NCI-H82 treated with DMSO at 0.1 percent for 48 hours (cell line): Measurements from ENCODE around the gene MYRF.

Source experiments
- DNase-seq: peaks from one replicate; lab custom pipeline; 2025; ENCODE audit not compliant: unreplicated experiment; lab: John Stamatoyannopoulos, UW

Gene MYRF

DNA sequence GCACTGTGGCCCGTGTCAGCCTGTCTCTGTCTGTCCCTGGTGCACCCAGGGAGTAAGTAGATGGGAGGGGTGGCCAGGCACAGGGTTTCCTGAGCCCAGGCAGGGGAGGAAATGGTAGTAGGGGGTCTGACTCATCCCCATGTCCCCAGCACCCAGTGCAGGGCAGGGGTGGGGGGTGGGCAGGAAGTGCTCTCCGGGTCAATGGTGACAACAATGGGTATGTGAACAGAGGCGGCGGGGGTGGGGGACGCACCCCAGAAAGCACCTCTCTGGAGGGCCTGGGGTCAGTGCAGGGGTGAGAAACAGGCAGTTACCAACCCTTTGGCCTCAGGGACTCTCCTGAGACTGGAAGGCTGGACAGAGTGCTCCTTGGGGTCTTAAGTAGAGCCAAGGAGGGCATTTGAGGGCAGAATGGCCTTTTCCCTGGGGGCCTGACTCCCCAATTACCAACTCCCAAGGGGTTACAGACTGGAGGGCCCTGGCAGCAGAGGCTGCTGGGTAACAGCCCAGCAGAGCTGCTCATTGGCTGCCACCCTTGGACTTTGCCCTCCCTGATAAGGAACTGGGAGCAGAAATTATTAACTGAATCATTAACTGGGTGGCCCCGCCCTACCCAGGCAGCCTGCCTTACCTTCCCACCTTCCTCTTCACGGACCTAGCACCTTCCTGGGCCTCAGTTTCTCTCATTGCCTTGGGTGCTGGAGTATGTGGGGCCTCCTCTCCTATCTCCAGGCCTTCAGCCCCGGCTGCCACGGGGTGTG, 4.2 kb downstream of the MYRF start:
- DNase-seq, result no peak

DNA sequence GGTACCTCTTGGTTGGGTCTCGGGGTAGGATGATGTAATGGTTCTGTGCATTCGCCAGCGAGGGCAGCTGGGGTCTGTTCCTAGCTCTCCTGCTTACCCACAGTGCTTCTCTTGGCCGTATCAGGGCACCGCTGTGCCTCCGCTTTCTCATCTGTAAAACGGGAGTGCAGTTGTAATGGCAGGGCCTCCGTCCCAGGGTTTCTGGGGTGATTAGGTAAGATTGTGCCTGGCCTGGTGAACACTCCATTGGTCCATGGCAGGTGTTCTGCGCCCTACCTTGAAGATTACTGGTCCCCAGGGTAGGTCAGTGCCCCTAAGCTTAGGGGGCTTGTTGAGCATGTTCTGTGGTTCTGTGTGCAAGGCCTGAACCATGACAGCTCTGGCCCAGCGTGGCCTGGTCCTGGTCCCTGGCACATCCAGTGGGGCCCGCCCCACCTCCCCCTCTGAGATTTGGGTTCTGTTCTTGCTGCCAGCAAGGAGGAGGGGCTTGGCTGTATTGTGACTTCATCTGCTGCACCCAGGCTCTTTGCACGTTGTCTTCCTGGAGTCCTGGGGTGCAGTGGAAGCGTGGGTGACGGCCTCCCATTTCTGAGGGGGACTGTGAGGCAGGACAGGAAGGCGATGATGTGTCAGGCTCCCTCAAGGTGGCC, 4.9 kb downstream of the MYRF start:
- DNase-seq, result no peak

- DNase-seq, result no peak
These were observed 8.5 kb downstream of the MYRF start for GRCh38 chr11:61760946-61761345.

- DNase-seq, result no peak
These were observed 9.2 kb downstream of the MYRF start for GRCh38 chr11:61761440-61762222.

GRCh38 chr11:61762223-61762615, 9.8 kb downstream of the MYRF start:
- DNase-seq, result no peak

GRCh38 chr11:61762798-61763197, 10.4 kb downstream of the MYRF start:
- DNase-seq, result peak; percentile 17

DNA sequence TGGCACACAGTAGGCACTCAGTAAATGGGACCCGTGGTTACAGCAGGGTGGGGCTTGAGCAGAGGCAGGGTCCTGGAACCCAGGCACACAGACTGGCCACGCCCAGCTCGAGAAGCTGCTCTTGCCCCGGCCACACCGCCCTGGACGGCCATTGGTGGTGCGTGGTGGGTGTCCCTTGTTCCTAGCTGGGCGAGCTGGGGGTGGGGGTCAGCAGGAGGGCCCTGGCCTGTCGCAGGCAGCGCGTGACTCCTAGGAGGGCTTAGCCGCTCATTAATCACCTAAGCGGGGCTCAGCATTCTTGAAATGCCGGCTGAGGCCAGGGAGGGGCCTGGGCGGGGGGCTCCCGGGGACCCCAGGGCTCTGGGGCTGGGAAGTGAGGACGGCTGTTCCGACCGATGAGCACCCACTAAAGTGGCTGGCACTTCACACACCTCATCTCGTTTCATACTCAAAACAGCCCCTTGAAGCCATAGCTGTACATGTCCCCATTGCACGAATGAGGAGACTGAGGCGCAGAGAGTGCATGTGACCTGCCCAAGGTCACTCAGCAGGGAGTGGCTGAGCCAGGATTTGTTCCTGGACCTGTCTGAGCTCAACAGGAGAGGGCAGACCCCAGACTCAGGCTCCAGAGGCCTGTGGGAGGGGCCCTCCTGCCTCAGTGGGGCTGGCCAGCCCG, 11.6 kb downstream of the MYRF start:
- no peak for DNase-seq

- DNase-seq, result no peak
These were observed 12.3 kb downstream of the MYRF start for GRCh38 chr11:61764606-61765260.

DNA sequence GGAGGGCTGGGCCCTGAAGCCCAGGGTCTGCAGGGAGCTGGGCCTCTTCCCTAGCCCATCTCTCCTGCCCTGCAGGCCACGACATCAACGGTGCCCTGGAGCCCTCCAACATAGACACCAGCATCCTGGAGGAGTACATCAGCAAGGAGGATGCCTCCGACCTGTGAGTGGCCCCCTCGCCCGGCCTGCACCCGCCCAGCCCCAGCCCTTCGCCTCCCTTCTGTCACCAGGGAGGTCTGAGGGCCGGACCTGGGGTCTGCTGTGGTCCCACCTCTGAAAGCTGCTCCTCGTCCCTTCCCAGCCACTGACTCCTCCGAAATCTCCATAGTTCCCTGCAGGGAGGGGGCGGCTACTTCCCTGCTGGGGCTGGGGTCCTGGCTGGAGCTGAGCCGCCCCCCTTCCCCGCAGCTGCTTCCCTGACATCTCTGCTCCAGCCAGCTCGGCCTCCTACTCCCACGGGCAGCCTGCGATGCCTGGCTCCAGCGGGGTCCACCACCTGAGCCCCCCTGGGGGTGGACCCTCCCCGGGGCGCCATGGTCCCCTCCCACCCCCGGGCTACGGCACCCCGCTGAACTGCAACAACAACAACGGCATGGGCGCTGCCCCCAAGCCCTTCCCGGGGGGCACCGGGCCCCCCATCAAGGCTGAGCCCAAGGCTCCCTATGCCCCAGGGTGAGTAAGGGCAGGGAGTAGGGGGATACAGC, 13.3 kb downstream of the MYRF start:
- DNase-seq, result no peak

- no peak for DNase-seq
These were observed 14.0 kb downstream of the MYRF start for GRCh38 chr11:61766353-61766841.

GRCh38 chr11:61768376-61769076, 16.1 kb downstream of the MYRF start:
- no peak for DNase-seq

DNA sequence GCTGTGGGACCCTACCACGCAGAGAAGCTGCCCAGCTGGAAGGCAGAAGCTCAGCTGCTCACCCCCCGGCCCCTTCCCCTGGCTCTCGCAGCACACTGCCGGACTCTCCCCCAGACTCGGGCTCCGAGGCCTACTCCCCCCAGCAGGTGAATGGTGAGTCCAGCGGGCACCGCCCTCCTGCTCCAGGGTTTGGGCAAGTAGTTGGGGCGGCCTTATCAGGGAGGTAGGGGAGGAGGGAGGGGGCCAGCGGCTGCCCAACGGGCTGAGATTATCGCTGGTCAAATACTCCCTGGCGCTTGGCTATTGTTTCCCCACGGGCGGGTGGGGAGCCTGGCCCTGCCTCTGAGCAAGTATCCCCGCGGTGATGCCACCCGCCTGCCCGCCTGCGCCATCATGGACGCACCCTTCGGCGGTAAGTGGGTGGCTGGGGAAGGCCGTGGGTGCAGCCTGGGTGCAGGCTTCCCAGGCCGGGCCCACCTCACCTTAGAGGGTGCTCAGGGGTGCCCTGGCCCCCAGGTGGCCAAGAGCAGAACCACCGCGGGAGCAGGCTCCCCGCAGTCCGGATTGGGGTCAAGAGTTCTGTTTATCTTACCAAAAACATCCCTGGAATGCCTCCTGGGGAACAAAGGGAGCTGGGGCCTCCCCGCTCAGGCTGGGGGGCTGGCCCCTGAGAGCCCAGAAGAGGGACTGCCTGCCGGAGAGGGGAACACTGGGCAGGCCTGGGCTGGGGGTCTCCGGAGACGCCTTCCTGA, 16.9 kb downstream of the MYRF start:
- DNase-seq, result no peak

DNA sequence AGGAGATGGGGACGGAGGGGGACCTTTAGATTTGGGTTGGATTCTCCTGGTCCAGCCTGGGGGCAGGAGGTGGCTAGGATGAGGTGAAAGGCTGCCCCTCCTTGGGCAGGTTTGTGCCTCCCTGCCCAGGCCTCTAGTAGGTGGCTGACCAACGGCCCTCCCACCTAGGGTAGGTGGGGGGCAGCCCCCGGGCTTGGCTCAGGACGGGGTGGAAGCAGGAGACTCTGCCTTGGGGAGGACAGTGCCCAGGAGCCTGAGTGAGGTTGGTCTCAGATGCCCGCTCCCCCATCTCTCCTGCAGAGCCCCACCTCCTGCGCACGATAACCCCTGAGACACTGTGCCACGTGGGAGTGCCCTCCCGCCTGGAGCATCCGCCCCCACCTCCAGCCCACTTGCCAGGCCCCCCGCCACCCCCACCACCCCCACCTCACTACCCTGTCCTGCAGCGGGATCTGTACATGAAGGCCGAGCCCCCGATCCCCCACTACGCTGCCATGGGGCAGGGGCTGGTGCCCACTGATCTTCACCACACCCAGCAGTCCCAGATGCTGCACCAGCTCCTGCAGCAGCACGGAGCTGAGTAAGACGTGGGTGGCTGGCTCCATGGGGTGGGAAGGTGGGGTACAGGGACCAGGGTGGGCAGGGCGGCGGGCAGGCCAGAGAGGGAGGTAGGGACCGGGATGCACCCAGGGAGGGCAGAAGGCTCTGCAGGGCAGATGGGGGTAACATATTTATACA, 17.7 kb downstream of the MYRF start:
- no peak for DNase-seq

DNA sequence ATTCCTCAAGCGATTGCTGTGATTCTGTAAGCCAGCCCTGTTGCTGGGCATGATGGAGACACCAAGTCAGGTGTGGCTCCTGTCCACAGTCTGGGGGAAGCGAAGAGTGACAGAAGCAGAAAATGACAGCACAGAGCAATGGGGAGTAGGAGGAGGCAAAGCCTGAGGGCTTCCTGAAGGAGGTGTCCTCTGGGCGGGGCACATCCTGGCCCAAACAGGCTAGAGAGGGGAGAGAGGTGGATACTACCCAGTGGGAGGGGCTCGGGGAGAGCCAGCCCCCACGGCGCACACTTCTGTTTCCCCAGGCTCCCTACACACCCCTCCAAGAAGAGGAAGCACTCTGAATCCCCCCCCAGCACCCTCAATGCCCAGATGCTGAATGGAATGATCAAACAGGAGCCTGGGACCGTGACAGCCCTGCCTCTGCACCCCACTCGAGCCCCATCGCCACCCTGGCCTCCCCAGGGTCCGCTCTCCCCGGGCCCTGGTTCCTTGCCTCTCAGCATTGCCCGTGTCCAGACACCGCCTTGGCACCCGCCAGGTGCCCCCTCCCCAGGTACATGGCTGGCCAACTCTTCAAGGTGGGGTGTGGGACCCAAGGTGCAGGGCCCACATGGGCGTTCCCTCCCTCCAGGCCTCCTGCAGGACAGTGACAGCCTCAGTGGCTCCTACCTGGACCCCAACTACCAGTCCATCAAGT, 18.9 kb downstream of the MYRF start:
- DNase-seq, result no peak

GRCh38 chr11:61771985-61772455, 19.6 kb downstream of the MYRF start:
- no peak for DNase-seq

- no peak for DNase-seq
These were observed 20.9 kb downstream of the MYRF start for GRCh38 chr11:61773356-61773755.

- no peak for DNase-seq
These were observed 21.4 kb downstream of the MYRF start for GRCh38 chr11:61773809-61774208.
